Activated CD4-positive, CD25-positive, alpha-beta regulatory T cell treated with anti-CD3 and anti-CD28 coated beads, Interleukin-2, amount 50 U/mL, for 24 hours (primary cell): Measurements from ENCODE around the gene EID1.
A peak's percentile ranks its signal among the peaks of the same experiment; 100 is the strongest.
"Not testable (repeated sequence)": the region's sequence is repeated elsewhere in the genome, so short reads cannot be mapped to it uniquely, and the experiment has no call there.

ENCODE experiments used
- ATAC-seq, 2 donors: fragments of 150-1000 bp; cut with Tn5 transposase; one replicate each; pipeline ENCODE4 v1.10.0; 2021; ENCODE audit warnings: mild to moderate bottlenecking in 1 of 2, moderate library complexity in 1 of 2

The EID1 gene, protein sequence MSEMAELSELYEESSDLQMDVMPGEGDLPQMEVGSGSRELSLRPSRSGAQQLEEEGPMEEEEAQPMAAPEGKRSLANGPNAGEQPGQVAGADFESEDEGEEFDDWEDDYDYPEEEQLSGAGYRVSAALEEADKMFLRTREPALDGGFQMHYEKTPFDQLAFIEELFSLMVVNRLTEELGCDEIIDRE

DNA sequence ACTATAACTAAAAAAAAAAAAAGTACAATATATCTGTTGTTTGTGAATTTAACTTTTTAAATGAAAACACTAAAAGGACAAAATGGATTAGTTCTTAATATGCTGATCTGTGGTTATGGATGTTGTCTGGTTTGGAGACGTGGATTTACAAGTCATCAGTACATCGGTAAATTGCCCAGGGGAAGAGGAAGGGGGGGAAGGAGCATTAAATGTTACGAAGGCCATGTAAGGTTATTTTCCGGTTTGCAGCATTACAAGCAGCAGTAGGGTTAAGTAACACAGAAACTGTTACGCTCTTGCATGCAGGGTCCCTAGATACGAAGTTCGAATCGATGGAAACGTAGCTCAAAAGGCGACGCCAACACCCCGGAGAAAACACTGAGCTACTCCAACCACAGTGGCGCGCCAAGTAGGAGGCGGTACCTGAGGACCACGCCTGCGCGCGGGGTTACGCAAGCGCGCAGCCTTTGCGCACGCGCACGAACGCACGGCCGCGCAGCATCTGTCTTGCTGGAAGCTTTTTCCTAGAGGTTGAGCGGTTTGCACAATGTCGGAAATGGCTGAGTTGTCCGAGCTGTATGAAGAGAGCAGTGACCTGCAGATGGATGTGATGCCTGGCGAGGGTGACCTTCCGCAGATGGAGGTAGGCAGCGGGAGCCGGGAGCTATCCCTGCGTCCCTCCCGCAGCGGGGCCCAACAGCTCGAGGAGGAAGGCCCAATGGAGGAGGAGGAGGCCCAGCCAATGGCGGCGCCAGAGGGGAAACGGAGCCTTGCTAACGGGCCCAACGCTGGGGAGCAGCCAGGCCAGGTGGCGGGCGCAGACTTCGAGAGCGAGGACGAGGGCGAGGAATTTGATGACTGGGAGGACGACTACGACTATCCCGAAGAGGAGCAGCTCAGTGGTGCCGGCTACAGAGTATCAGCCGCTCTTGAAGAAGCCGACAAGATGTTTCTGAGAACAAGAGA, at the start of gene EID1:
TSS of gene EID1 (plus strand) at position 505 of the 966 bp plus-strand sequence. CDS start at position 548, 43 bp downstream.
- ATAC-seq, result peak; percentile 93

DNA sequence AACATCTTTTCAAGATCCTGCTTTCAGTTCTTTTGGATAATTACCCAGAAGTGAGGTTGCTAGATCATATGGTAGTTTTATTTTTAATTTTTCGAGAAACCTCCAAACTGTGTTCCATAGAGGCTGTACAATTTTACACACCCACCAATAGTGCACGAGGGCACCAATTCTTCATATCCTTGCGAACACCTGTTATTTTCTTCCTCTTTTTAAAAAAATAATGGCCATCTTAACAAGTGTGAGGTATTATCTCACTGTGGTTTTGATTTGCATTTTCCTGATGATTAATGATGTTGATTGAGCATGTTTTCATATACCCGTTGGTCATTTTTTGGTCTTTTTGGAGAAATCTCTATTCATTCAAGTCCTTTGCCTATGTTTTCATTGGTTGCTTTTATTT, 49.5 kb upstream of the EID1 start:
- no peak for ATAC-seq

DNA sequence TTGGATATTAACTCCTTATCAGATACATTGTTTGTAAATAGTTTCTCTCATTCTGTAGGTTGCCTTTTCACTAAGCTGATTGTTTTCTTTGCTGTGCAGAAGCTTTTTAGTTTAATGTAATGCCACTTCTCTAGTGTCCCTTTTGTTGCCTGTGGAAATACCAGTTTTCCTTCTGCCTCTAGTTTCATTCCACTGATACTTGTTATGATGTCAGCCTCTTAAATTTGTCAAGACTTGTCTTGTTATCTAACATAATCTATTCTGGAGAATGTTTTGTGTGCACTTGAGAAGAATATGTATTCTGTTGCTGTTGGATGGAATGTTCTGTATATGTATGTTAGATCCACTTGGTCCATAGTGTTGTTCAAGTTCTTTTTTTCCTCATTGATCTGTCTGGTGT, 49.0 kb upstream of the EID1 start:
- ATAC-seq, result no peak

DNA sequence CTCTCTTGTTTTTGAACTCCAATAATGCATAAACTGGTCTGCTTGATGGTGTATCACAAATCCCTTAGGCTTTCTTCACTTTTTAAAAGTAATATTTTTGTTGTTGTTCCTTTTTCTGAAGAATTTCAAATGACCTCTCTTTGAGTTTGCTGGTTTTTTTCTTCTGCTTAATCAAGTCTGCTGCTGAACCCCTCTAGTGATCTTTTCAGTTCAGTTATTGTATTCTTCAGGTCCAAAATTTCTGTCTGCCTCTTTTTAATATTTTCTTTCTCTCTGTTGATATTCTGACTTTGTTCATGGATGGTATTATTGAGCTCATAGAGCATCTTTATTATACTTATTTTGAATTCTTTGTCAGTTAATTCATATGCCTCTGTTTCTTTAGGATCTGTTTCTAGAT, 45.3 kb upstream of the EID1 start:
- no peak for ATAC-seq

DNA sequence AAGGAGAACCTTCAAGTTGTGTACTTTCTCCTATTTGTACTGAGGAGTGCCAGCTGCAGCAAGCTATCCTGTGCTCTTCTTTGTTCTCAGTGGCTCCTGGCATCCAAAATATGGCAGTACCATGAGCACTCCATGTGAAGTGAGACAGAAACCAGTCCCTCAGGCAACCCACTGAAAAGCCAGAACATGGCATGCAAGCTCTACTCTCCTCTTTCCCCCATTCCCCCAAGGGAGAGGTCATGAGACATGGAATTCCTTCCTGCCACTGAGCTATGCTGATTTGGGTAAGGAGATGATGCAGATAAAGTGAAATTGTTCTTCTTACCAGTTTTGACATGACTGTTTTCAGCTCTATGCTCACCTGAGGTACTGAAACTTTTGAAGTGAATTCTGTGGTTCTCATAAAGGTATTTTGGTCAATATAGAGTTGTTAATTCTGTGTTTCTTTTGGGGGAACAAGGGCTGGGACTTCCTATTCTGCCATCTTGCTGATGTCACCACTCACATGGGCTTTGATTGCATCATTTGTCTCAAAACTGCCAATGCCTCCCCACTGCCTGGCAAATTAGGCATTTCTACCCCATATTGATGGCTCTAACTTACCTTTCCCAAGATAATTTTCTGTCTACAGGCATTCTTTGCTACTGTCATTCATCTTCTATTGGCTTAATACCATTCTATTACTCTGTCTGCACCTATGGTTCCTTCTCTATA, 44.3 kb upstream of the EID1 start:
- ATAC-seq, result no peak

DNA sequence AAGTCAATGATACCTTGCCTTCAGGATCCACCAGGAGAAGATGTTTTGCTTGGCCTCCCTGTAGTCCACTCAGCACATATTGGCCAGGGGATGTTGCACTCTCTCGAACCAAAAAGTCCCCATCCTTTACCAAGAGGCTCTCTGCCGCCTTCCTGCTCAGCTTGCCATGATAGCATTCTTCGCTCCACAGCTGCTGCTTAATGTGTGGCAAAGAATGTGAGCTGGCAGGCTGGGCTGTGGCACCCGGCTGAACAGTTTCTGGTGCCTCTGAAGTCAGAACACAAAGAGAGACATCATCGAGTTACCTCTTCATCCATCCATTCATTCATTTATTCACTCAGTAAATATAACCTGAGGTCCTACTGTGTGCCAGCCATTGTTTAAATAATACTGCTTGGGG, 43.2 kb upstream of the EID1 start:
- no peak for ATAC-seq

DNA sequence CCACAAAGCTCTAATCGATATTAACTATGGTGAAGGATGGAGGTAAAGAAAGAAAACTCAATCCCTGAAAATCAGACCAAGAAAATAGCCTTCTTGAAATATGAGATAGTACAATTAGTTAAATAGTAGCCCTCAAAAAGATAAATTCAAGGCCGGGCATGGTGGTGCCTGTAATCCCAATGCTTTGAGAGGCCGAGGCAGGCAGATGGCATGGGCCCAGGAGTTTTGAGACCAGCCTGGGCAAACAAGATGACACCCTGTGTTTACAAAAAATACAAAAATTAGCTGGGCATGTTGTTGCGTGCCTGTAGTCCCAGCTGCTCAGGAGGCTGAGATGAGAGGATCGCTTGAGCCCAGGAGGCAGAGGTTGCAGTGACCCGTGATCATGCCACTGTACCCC, 35.4 kb upstream of the EID1 start:
- no peak for ATAC-seq

DNA sequence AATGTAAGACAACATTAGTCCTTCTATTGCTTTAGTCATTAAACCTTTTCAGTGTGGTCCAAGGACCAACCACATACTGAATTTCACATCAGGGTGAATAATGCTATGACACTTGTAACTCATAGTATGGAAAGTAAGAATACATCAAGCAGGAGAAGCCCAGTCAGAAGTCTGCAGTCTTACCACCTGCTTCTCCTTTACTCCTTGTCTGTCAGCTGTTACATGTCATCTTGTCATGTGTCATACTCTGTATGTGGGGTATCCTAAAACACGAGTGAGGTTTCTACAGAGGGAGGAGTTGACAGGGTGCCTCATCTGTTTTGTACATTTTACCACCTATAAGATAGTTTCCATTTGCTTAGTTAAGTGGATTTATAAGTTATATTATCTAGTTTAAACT, 32.8 kb upstream of the EID1 start:
- peak in 1 of 2 donors; percentile 17 for ATAC-seq

DNA sequence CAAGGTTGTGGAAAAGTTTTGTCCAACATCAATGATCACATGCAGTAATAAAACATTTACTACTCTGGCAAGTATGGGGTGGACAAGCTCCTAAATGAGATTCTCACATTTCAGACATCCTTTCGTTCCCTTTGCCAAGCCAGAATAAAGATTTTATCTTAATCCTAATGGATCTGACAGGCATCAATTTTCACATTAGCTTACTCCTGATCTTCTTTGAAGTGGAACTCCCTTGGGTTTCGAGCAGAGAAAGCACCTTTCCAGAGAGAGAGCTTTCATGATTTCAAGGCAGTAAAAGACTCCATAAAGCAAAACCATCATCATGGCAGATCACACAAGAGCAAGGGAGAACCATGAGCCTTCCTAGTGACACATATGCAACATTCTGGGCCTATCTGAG, 27.3 kb upstream of the EID1 start:
- no peak for ATAC-seq

DNA sequence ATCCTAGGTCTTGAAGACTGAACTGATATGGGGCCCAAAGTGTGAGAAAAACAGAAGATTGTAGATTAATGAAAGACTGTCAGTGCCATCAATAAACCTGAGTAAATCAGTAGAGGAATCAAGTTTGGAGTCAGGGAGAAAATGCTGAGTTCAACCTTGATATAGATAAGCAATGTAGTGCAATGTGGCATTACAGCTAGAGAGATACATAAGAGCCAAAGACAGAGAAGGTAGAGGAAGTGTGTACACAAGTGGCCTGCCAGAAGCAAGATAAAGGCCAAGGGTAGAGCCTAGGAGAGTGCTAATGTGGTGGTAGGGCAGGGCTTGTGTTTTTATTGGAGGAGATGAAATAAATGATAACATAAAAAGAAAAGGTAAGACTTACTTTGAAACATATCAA, 26.0 kb upstream of the EID1 start:
- ATAC-seq, result no peak

DNA sequence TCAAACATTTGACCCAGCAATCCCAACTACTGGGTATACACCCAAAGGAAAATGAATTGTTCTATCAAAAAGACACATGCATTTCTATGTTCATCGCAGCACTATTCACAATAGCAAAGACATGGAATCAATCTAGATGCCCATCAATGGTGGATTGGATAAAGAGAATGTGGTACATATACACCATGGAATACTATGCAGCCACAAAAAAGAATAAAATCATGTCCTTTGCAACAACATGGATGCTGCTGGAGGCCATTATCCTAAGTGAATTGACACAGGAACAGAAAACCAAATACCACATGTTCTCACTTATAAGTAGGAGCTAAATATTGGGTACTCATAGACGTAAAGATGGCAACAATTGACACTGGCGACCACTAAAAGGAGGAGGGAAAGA, 23.5 kb upstream of the EID1 start:
- not testable (repeated sequence) for ATAC-seq

DNA sequence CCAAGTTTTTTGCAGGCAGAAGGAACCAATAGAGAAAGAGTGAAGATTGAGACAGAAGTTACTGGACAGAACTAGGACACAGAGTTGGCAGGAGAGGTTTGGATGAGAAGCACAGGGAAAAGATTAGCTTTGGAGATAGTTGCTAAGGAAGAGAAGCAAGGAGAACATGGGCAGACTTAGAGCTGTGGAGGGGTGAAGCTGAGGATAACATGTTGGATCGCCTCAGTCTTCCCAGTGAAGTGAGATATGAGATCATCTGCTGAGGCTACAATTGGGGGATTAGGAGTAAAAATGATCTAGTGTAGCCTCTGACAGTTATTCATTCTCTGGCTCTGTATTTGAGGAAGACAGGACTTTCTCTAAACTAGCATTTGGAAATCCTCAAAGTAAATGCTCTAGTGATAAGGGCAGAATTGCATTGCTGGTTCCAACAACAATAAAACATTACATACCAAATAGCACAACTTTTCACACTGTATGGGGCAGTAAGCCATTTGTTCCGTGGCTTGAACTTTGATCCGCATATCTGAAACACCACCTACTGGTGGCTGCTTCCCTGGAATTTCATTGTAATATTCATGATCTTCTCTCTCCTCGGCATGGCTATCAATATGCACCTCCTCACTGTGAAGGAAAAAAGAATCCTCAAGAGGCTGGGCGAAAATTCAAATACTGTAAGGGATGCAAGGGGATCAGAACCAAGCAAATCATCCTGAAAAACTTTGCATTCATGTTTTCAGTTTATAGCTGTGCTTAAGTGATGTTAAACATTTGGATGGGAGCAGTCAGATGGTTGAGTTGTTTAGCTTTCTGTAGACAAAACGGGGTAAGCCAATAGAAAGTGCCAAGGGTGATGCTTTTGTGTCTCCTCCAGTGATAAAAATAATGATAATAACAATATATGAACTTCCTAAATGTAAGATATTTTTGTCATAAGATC, 22.2 kb upstream of the EID1 start:
- no peak for ATAC-seq

DNA sequence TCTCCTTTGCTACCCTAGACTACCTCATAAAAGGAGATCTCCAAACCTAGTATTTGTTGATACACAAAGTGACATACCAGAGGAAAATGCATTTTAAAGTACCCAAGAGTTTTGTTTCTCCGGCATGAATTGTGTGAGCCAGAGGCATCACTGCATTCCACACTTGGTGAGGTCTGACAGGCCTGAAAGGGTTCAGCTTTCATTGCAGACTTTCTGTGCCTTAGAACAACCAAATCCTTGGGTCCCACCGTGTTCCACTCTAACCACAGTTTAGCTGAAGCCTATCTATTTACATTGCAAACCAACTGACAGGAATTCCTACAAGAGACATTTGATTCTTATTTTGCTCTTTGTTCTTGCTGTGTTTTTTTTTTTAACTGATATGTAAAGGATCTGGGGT, 21.0 kb upstream of the EID1 start:
- no peak for ATAC-seq

DNA sequence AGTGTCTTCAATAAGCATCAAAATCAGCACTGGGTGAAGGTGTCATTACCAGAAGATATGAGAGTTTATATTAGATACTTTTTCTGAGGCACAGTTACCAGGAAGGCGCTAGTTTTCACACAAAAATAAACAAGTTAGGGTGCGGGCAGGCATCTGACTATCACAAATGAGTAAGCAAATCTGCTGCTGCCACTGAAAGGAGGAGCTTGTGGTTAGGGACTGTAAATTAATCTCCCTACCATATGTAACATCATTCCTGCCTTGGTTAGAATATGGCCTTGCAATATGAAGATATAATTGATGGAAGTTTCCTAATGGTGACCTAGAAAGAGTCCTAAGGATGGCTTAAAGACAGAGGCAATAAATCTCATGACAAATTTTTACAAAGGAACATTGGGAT, 19.5 kb upstream of the EID1 start:
- ATAC-seq, result no peak

DNA sequence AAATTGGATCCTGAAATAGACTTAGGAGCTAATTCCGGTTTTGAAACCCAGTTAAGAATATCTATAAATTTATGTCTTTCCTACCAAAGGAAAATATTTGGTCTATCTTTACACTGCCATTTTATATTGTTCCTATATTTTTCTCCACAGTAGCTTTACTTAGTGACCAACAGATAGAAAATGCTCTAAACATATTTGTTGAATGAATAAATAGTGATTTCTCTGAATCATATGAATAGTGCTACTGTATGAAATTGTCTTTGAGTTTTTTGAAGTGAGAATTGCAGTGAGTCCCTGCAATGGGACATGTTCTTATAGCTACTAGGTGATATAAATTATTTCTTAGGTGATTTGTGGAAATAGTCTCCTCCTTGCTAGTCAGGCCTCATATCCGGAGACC, 18.5 kb upstream of the EID1 start:
- no peak for ATAC-seq

DNA sequence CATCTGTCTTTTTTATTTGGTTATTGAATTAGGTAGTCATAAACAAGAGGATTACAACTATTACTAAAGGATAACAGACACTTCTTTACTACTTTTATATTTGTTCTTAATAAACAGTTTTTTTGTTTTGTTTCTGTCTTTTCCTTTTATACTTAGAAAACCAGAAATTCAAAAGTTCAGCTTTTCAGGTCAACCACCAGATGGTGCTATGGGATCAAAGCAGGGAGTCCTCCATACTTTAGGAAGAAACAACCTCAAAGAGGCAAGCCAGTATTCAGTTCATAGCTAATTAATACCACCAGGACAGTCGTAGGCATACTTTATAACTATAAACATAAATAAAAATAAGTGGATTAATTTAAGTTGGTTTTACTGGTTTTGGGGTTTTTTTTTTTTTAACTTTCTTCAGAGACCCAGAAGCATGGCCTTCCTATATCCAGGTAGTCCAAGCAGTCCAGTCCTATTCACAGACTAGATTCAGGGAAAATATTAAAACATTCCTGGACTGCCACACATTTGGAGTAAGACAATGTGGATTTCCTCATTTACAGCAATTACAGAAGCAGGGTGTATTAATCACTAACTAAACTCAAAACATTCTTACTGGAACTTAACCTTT, 16.0 kb upstream of the EID1 start:
- ATAC-seq, result peak in 1 of 2 donors; percentile 71

DNA sequence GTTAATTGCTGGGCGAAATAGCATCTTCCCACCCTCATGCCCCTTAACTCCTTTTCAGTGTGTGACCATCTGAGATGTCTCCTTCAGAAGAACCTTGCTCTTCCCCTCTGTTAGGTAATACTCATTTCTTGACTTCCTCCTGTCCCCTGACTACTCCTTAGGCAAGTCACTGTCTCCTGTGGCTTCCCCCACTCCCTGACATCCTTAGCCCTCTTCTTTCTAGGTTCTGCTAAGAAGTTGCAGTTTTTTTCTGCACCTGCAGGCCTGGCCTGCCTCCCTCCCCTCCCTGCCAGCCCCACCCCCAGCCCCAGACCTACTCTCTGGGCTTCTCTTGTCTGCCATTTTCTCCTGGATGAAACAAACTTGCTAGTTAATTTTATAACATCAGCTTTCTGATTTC, 15.2 kb upstream of the EID1 start:
- ATAC-seq, result peak in 1 of 2 donors; percentile 36

DNA sequence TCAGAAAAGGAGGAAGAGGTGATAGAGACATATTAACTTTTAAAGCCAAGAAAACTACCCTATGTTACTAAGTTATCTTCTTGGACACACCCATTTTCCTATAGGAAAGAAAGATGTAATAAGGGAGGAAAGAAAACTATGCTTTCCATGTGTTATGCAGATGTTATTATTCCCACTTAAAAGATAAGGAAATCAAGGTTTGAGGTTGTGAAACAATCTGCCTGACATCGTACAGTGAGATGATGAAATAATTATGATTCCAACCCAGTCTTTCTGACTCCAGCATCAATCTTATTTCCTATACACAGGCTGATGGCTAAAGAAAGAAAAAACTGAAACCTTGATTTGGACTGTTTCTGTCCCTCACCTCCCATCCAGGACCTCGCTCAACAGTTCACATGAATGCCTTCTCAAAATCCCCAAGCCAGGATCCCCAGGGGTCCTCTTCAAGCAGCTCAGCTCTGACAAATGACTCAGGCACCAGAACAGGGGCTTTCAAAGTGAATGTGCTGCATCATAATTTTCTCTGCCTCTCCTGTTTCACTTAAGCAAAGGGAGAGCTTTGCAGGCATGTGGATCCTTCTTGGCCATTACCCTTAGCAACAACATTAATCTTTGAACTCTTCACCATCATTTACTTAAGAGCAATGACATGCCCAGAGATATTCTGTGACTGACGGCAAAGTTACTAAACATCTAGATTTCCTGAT, 12.4 kb upstream of the EID1 start:
- no peak for ATAC-seq

DNA sequence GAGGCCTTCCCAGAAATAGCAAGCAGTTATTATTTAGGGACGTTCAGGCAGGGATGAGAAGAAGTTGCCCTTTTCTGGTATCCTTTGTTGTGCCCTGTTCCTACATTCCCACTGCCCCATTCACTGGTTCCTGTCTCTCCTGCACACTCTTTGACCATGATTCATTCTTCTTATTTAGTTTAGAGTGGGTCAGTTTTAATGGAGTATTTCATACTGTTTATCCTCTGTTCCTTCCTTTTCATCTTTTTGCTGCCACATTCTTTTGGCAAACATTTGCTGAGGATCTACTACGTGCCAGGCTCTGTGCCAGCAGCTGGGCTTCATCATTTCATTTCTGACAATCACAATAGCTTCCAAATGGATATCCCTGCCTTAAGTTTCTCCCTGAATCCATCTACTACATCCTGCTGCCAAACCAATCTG, 11.8 kb upstream of the EID1 start:
- ATAC-seq, result no peak

DNA sequence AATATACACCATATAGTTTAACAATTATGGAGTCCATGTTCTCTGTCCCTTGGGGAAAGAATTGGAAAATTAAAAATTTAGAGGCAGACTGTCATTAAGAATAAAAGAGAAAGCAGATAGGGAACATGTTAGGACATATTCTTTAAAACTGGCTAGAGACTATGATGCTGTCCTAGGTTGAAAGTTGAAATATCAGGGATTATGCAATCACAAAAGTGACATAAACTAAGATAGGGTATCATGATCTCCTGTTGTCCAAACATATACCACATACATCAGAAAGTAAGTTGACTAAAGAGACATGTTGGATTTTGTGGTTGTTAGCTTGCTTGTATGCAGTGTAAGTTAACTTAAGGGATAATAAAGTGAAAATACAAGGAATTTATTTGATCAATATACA, 9.9 kb upstream of the EID1 start:
- no peak for ATAC-seq

DNA sequence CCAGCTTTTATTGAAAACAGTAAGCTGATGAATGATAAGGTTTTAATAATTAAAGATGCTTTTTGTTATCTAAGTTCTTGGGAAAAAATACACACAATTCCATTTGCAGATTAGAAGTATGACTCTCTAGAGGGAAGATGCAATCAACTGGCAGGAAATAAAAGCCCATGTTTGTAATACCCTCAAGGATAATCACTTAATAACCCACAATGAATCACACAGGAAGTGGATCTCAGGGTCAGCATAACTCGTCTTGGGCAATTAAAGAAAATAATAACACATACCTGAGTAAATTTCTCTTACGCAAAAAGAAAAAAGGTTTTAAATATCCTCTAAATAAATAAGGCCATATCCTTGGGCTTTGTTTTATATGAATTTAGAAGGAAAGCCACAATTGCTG, 9.4 kb upstream of the EID1 start:
- no peak for ATAC-seq
